Activated T-helper 9 cell treated with anti-CD3 and anti-CD28 coated beads, Interleukin-2, amount 50 U/mL, for 16 hours (primary cell): ENCODE measurements around the gene MUL1.

ENCODE experiments used
- DNase-seq: peaks from one replicate; pipeline ENCODE4 v3.0.0-alpha.2; 2020; ENCODE audit warnings: low read depth

Gene MUL1

DNA sequence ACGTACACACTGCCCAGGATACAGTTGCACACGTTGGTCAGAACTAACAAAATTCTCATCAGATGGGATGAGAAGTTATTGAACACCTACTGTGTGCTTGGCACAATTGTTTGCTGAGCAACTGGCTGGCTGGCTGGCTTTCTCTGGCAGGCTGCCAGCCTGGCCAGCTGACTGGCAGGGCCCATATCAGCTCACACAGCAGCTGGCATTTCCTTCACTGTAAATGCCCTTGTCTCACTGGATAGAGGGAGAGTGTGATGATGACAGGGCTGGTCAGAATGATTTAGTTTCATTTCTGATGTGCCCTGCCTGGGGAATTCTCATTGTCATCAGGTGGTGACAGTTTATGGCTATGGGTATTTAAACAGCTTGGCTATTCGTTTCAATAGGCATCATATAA is 37.8 kb downstream of the MUL1 start:
- DNase-seq: no peak

DNA sequence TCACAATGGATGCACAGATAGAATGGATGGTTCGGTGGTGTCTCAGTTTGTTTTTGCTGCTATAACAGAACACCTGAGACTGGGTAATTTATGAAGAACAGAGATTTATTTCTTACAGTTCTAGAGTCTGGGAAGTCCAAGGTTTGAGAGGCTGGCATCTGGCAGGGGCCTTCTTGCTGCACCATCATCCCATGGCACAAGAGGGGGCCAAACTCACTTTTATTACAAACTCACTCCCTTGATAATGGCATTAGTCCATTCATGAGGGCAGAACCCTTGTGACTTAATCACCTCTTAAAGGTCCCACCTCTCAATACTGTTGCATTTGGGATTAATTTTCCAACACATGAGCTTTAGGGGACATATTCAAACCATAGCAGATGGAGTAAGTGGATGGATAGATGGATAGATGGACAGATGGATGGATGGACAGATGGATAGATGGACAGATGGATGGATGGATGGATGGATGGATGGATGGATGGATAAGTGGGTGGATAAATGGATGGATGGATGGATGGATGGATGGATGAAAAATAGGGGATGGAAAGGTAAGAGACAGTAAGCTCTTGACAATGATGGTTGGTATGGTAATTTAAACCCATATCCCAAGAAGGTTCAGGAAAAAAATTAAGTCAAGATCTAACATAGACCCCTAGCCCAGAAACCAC is 38.4 kb downstream of the MUL1 start:
- DNase-seq: no peak

DNA sequence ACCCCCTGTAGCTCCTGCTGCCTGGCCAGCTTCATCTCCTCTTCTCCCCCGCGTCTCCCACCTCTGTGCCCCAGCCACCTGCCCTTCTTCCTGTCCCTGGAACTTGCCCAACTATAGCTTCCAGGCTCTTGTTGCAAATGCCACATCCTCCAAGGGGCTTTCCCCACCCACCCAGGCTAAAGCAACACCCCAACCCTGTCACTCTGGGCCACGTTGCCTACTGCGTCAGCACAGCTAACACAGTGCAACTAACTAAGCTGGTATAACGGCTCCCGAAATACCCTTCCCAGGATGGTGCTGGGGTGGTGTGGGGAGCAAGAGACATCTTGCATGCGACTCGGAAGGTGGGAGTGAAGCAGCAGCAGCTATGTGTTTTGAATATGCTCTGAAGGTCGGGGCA is 41.7 kb downstream of the MUL1 start:
- no peak for DNase-seq

DNA sequence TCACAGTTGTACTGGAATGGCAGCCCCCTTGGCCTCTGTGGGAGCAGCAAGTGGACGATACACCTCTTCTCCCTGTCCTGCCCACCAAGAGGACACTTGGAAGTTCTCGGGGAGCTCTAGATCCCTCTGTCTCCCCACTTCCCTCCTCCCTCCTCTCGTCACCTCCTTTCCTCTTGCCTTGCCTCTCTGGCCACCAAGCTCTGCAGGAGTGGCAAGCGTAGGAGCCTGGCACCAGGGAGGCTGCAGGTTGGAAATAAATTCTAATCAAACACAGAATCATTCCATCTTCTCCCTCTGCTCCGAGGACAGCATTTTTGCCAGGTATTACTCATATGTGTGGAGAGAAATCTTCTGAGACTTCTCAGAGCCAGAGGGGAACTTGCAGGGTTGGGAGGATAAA is 42.8 kb downstream of the MUL1 start:
- DNase-seq: no peak

DNA sequence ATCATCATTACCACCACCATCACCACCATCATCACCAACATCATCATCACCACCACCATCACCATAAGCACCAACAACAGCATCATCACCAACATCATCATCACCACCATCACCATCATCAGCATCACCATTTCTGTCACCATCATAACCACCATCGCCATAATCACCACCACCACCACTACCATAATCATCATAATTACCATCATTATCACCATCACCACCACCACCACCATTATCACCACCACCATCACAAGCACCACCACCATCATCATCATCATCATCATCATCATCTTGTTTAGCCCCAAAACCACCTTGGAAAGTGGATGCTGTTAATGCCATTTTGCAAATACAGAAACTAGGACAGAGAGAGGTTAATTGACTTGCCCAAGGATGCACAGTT is 44.4 kb downstream of the MUL1 start:
- DNase-seq: no peak

DNA sequence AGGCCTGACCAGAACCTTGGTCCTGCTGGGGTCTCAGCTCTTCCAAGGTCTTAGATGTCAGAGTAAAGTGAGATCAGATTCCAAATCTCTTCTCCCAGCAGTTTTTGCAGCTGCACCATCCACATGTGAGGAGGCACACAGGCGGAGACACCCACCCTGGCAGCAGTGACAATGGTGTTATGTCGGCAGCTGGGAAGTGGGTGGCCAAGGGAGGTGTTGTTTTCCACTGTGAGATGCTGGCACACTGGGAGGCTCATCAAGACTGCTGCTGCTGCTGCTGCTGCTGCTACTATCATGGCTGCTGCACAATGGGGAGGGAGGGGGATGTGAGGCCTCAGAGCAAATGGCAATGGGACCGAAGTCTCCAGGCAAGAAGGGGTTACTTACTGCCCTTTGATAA is 45.6 kb downstream of the MUL1 start:
- DNase-seq: no peak

DNA sequence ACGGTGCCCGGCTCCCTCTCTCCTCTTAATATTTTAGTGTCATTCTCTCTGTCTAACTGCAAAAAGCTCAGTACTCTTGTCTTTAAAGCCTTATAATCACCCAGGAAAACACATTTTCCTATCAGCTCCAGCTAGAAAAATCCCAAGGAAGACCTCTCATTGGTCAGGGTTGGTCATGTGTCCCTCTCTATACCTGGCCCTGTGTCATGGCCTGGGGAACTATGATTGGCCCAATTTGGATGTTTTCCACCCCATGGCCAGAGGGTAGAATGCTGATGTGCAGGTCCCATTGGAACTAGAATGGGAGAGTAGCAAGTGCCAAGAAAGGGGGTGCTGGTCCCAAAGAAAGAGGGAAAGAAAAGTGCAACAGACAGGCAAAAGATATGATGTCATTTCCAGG is 49.2 kb downstream of the MUL1 start:
- no peak for DNase-seq

DNA sequence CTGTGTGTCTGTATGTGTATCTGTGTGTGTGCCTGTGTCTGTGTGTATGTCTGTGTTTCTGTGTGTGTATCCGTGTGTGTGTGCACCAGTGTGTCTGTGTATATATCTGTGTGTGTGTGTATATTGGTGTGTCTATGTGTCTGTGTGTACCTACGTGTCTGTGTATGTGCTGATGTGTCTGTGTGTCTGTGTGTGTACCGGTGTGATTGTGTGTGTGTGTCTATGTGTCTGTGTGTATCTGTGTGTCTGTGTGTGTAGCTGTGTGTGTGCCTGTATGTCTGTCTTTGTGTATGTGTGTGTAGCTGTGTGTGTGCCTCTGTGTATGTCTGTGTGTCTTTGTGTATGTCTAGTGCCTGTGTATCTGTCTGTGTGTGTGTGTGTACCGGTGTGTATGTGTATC is 53.9 kb downstream of the MUL1 start:
- DNase-seq: no peak

DNA sequence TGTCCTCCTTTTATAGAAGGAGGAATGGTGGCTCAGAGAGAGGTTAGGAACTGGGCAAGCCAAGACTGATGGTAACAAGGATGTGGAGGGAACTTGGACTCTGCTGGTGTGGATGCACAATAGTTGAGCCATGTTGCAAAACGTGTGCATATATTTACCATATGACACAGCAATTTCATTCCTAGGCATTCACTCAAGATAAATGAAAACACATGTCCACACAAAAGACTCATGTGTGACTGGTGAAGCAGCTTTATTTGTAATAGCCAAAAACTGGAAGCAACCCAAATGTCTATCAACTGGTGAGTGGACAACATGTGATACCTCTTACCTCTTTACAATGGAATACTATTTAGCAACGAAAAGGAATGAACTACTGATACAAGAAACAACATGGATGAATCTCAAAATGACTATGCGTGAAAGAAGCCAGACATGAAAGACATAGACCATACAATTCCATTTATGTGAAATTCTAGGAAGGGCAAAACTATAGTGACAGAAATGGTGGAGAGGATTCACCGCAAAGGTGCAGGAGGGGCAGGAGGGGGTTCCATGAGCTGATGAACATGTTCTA is 58.1 kb downstream of the MUL1 start:
- no peak for DNase-seq
